Measurements from ENCODE around the gene RACGAP1.

The RACGAP1 gene

DNA sequence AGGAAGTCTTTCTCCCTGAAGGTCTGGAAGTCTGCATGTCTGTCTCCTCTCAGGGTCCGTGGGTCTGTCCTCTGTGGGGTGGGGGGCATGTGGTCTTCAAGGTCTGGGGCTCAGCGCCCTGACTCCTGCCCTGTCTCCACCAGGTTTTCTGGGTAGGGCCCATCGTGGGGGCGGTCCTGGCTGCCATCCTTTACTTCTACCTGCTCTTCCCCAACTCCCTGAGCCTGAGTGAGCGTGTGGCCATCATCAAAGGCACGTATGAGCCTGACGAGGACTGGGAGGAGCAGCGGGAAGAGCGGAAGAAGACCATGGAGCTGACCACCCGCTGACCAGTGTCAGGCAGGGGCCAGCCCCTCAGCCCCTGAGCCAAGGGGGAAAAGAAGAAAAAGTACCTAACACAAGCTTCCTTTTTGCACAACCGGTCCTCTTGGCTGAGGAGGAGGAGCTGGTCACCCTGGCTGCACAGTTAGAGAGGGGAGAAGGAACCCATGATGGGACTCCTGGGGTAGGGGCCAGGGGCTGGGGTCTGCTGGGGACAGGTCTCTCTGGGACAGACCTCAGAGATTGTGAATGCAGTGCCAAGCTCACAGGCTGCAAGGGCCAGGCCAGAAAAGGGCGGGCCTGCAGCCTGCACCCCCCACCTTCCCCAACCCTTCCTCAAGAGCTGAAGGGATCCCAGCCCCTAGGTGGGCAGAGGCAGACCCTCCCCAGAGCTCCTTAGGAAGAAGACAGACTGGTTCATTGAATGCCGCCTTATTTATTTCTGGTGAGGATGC, 60.3 kb downstream of the RACGAP1 start:
- Histone ChIP-seq H4K8ac (ENCODE audit: low read depth, low read length) (no peak overlapping the region), H3K27ac (replicated peaks; ENCODE audit: low read length) (no peak overlapping the region), H3K23ac (ENCODE audit: low read depth, low read length, poor library complexity) (no peak overlapping the region), H2BK12ac (ENCODE audit: low read length) (no peak overlapping the region), H4K91ac (ENCODE audit: low read depth, low read length, poor library complexity) (no peak overlapping the region), H3K4me2 (ENCODE audit: insufficient read depth, low read length, poor library complexity, severe bottlenecking) (no peak overlapping the region), H3K79me1 (ENCODE audit: low read depth, low read length) (no peaks in the 10 kb centered on the region), H3K36me3 (replicated peaks in 1 of 2; ENCODE audit: control insufficient read depth in 2 of 2, insufficient read depth in 2 of 2, low read length in 2 of 2) (no peaks in the 10 kb centered on the region), H3K9me3 (replicated peaks in 1 of 2; ENCODE audit: control insufficient read depth in 2 of 2, insufficient read depth in 1 of 2, low read depth in 1 of 2, low read length in 2 of 2) (no peaks in the 10 kb centered on the region), H2AFZ (ENCODE audit: low read length) (no peak overlapping the region), H3K14ac (ENCODE audit: low read length) (no peak overlapping the region), H2BK15ac (ENCODE audit: low read length) (no peak overlapping the region), H2BK5ac (ENCODE audit: low read length) (no peak overlapping the region), H3K27me3 (ENCODE audit: control insufficient read depth in 3 of 3, insufficient read depth in 3 of 3, low read depth in 1 of 3, low read length in 3 of 3) (peaks cover 8 to 39% (median 36%) of the 10 kb centered on the region in 3 experiments), H2BK120ac (ENCODE audit: low read depth, low read length) (no peak overlapping the region), H3K18ac (ENCODE audit: low read length) (peak overlapping the region; percentile 44), H3K9ac (ENCODE audit: low read depth, low read length, poor library complexity) (peak overlapping the region; percentile 61), H3K4me3 (ENCODE audit: low read length in 2 of 2) (no peak overlapping the region), H3K4me1 (ENCODE audit: control insufficient read depth in 2 of 2, insufficient read depth in 1 of 2, low read depth in 1 of 2, low read length in 2 of 2) (peaks cover 17 to 21% of the 10 kb centered on the region in 2 donors), H2AK5ac (ENCODE audit: low read depth, low read length) (peak overlapping the region; percentile 71), H3K4ac (ENCODE audit: low read length) (no peak overlapping the region)
- WGBS, 2 donors (ENCODE audit: extremely low coverage in 2 of 2, insufficient read length in 2 of 2, insufficient replicate concordance in 1 of 2): no CpG with 5 or more reads among the region's 13 CpGs
- no peak for DNase-seq (ENCODE audit: low spot score)

DNA sequence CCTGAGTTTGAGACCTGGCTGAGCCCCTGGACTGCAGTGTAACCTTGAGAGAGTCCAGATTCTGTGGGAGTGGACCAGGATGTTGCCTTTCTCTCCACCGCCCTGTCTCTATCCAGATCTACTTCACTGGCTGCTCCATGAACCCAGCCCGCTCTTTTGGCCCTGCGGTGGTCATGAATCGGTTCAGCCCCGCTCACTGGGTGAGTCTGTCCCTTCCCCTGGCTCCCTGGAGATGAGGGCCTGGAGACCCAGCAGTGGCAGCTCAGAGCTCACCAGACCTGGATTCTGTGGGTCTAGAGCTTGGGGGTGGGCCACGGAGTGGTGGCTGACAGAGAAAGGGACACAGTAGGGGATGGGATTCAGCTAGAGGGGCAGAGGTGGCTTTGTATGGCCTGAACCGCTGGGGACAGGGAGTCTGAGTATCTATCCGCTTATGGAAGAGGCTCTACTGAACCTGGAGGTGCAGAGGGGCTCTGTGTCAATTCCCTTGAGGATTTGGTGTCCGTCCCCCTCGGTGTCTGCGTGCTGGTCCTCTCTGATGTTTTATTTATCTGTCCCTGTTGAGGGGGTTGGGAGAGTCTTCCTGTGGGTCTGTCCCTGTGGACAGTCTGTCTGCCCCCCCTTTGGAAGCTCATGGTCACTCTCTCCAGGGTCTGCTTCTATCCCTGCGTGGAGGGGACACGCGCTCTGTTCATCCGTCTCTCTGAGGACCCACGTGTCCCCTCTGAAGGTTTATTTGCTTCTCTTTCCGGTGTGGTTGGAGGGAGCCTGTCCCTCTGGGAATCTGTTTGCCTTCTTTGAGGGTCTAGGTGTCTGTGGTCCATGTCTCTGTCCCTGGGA, 61.1 kb downstream of the RACGAP1 start:
- Histone ChIP-seq H3K79me1 (ENCODE audit: low read depth, low read length) (no peaks in the 10 kb centered on the region), H3K4me2 (ENCODE audit: insufficient read depth, low read length, poor library complexity, severe bottlenecking) (no peak overlapping the region), H3K4ac (ENCODE audit: low read length) (no peak overlapping the region), H2AK5ac (ENCODE audit: low read depth, low read length) (peak overlapping the region; percentile 71), H3K27ac (replicated peaks; ENCODE audit: low read length) (no peak overlapping the region), H3K4me1 (ENCODE audit: control insufficient read depth in 2 of 2, insufficient read depth in 1 of 2, low read depth in 1 of 2, low read length in 2 of 2) (peaks cover 24 to 30% of the 10 kb centered on the region in 2 donors), H2BK15ac (ENCODE audit: low read length) (no peak overlapping the region), H2AFZ (ENCODE audit: low read length) (no peak overlapping the region), H3K9me3 (replicated peaks in 1 of 2; ENCODE audit: control insufficient read depth in 2 of 2, insufficient read depth in 1 of 2, low read depth in 1 of 2, low read length in 2 of 2) (no peaks in the 10 kb centered on the region), H3K18ac (ENCODE audit: low read length) (no peak overlapping the region), H4K8ac (ENCODE audit: low read depth, low read length) (no peak overlapping the region), H3K4me3 (ENCODE audit: low read length in 2 of 2) (no peak overlapping the region), H3K23ac (ENCODE audit: low read depth, low read length, poor library complexity) (no peak overlapping the region), H3K36me3 (replicated peaks in 1 of 2; ENCODE audit: control insufficient read depth in 2 of 2, insufficient read depth in 2 of 2, low read length in 2 of 2) (no peaks in the 10 kb centered on the region), H2BK12ac (ENCODE audit: low read length) (no peak overlapping the region), H3K27me3 (ENCODE audit: control insufficient read depth in 3 of 3, insufficient read depth in 3 of 3, low read depth in 1 of 3, low read length in 3 of 3) (peaks cover 8 to 41% (median 34%) of the 10 kb centered on the region in 3 experiments), H2BK5ac (ENCODE audit: low read length) (no peak overlapping the region), H4K91ac (ENCODE audit: low read depth, low read length, poor library complexity) (no peak overlapping the region), H3K14ac (ENCODE audit: low read length) (peak overlapping the region; percentile 9), H2BK120ac (ENCODE audit: low read depth, low read length) (no peak overlapping the region), H3K9ac (ENCODE audit: low read depth, low read length, poor library complexity) (no peak overlapping the region)
- no CpG with 5 or more reads among the region's 17 CpGs for WGBS, 2 donors (ENCODE audit: extremely low coverage in 2 of 2, insufficient read length in 2 of 2, insufficient replicate concordance in 1 of 2)
- DNase-seq (ENCODE audit: low spot score): no peak

DNA sequence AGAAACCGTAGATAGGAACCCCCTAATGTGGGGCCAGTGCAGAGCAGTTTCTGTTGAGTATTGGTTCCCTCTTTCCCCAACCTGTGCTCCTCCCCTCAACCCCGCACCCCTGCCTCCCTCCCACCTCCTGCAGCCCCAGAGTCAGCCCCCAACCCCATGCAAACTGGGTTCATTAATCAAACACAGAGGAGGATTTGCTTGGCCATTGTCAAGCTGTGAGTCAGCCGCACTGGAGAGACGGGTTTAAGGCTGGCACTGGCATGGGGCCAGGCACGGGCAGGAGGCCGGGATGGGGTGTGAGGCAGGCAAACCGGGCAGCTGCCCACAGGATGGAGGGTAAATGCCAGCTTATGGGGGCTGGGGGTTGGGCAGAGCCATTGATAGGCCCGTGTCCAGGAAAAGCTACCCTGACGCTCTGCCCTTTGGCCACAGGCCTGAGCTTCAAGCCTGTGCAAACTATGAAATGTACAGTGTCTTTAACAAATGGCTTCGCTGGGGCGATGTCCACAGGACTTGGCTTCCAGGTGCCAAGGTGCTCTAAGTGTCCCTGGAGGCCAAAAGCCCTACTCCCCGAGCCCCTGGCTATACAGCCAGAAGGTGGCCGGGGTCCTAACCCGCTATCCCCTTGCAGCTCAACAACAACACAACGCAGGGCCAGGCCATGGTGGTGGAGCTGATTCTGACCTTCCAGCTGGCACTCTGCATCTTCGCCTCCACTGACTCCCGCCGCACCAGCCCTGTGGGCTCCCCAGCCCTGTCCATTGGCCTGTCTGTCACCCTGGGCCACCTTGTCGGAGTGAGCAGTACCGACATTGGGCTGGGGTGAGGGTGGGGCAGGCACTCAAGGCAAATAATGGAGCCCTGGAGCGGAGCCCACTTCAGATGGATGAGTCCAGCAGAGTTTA, 62.2 kb downstream of the RACGAP1 start:
- Histone ChIP-seq H3K4ac (ENCODE audit: low read length) (no peak overlapping the region), H3K27ac (replicated peaks; ENCODE audit: low read length) (no peak overlapping the region), H2AFZ (ENCODE audit: low read length) (no peak overlapping the region), H3K79me1 (ENCODE audit: low read depth, low read length) (no peaks in the 10 kb centered on the region), H2BK120ac (ENCODE audit: low read depth, low read length) (no peak overlapping the region), H2BK12ac (ENCODE audit: low read length) (no peak overlapping the region), H3K4me2 (ENCODE audit: insufficient read depth, low read length, poor library complexity, severe bottlenecking) (no peak overlapping the region), H3K18ac (ENCODE audit: low read length) (no peak overlapping the region), H3K9me3 (replicated peaks in 1 of 2; ENCODE audit: control insufficient read depth in 2 of 2, insufficient read depth in 1 of 2, low read depth in 1 of 2, low read length in 2 of 2) (no peaks in the 10 kb centered on the region), H3K4me3 (ENCODE audit: low read length in 2 of 2) (no peak overlapping the region), H4K8ac (ENCODE audit: low read depth, low read length) (no peak overlapping the region), H4K91ac (ENCODE audit: low read depth, low read length, poor library complexity) (no peak overlapping the region), H2AK5ac (ENCODE audit: low read depth, low read length) (peak overlapping the region; percentile 56), H2BK15ac (ENCODE audit: low read length) (no peak overlapping the region), H2BK5ac (ENCODE audit: low read length) (no peak overlapping the region), H3K27me3 (ENCODE audit: control insufficient read depth in 3 of 3, insufficient read depth in 3 of 3, low read depth in 1 of 3, low read length in 3 of 3) (peaks cover 8 to 42% (median 24%) of the 10 kb centered on the region in 3 experiments), H3K23ac (ENCODE audit: low read depth, low read length, poor library complexity) (peak overlapping the region; percentile 80), H3K9ac (ENCODE audit: low read depth, low read length, poor library complexity) (no peak overlapping the region), H3K36me3 (replicated peaks in 1 of 2; ENCODE audit: control insufficient read depth in 2 of 2, insufficient read depth in 2 of 2, low read length in 2 of 2) (no peaks in the 10 kb centered on the region), H3K4me1 (ENCODE audit: control insufficient read depth in 2 of 2, insufficient read depth in 1 of 2, low read depth in 1 of 2, low read length in 2 of 2) (peaks cover 26 to 33% of the 10 kb centered on the region in 2 donors), H3K14ac (ENCODE audit: low read length) (no peak overlapping the region)
- DNase-seq (ENCODE audit: low spot score): no peak
- no CpG with 5 or more reads among the region's 21 CpGs for WGBS, 2 donors (ENCODE audit: extremely low coverage in 2 of 2, insufficient read length in 2 of 2, insufficient replicate concordance in 1 of 2)
